Sigmoid colon (tissue), 7 donors: ENCODE data around the gene SULT1A3. TPM values are rescaled to one million over a fixed set of nuclear protein-coding genes. Genes with fewer than 3 reads are reported as not detected.
"Not testable (repeated sequence)": the region's sequence is repeated elsewhere in the genome, so short reads cannot be mapped to it uniquely, and the experiment has no call there.

ENCODE experiments used
- DNase-seq: peaks from one replicate; pipeline ENCODE4 v3.0.0-alpha.2; 2019
- H3K27ac ChIP-seq, 4 donors: fragments of 200-600 bp; sonication (generic); one replicate each; pipeline ENCODE4 v1.5.1; 2016 to 2019; ENCODE audit warnings: mild to moderate bottlenecking in 1 of 4
- H3K27me3 ChIP-seq, 3 donors: fragments of 200-600 bp; sonication (generic); one replicate each; pipeline ENCODE4 v1.5.1; 2019; ENCODE audit warnings: mild to moderate bottlenecking in 1 of 3
- H3K36me3 ChIP-seq, 4 donors: fragments of 200-600 bp; sonication (generic); one replicate each; pipeline ENCODE4 v1.5.1; 2016 to 2019
- H3K4me1 ChIP-seq, 4 donors: fragments of 200-600 bp; sonication (generic); one replicate each; pipeline ENCODE4 v1.5.1; 2017 to 2019
- H3K4me3 ChIP-seq, 4 donors: fragments of 200-600 bp; sonication (generic); one replicate each; pipeline ENCODE4 v1.5.1; 2017 to 2019; ENCODE audit warnings: mild to moderate bottlenecking in 2 of 4, moderate library complexity in 1 of 4
- H3K9me3 ChIP-seq, 4 donors: fragments of 200-600 bp in 3 of 4; sonication (generic) in 3 of 4; one replicate each; pipeline versions ENCODE4 v1.5.1 to v1.6.1; 2013 to 2019
- WGBS, 2 donors: extraction: QIAGEN DNeasy Blood & Tissue Kit; methylation state at CpG; one replicate each; pipeline ENCODE4 v1.1.7; 2013; 5-methylcytosine and 5-hydroxymethylcytosine counted together
- intact Hi-C: fragments of 100-400 bp; cut with DNase I; formaldehyde crosslinking; loops from one replicate; pipeline ENCODE4 v1.15.1; 2023
- polyA plus RNA-seq, 3 donors: library from polyadenylated mRNA; stranded (reverse); fragments of 200-250 nt; gene quantifications; one replicate each; pipeline ENCODE4 v1.2.3, GENCODE V29; 2013
- small RNA-seq, 3 donors: library from RNA; depleted of rRNA; stranded (forward); fragments of <200 nt; gene quantifications; one replicate each; pipeline ENCODE3, GENCODE V24; 2016
- total RNA-seq, 4 donors: library from RNA; depleted of rRNA; stranded (reverse); fragments of >200 nt; gene quantifications; one replicate each; pipeline ENCODE4 v1.1.0, GENCODE V29; 2016
- donor health status: healthy with polysubstance abuse.
- donor health status: Bipolar disorder and iron deficiency.
- donor health status: healthy.

Gene SULT1A3
- total and polyA plus RNA-seq, 7 donors = 8.0 to 26.9 (median 20.1) TPM

GRCh38 chr16:30206252-30206651 is 7.2 kb downstream of the SULT1A3 start:
- DNase-seq, H3K4me1 ChIP-seq, H3K9me3 ChIP-seq, H3K27me3 ChIP-seq, H3K27ac ChIP-seq, intact Hi-C loops, H3K36me3 ChIP-seq: not testable (repeated sequence)
- no CpG with 5 or more reads among the region's 33 CpGs for WGBS, 2 donors
- peak overlapping the region; percentile 26 to 48 (median 42) for H3K4me3 ChIP-seq

- 24 to 54% methylated on average over 2 of the region's 9 CpGs for WGBS, 2 donors
- H3K27ac ChIP-seq, H3K27me3 ChIP-seq, H3K9me3 ChIP-seq, H3K36me3 ChIP-seq, H3K4me1 ChIP-seq, H3K4me3 ChIP-seq, intact Hi-C loops: not testable (repeated sequence)
- DNase-seq = peak; percentile 56
Observed at GRCh38 chr16:30207063-30207704, 8.1 kb downstream of the SULT1A3 start.

- WGBS, 2 donors = 5 to 23% methylated on average over 4 of the region's 6 CpGs
- DNase-seq = peak; percentile 67
- H3K9me3 ChIP-seq, H3K36me3 ChIP-seq, H3K4me3 ChIP-seq, H3K27me3 ChIP-seq, intact Hi-C loops, H3K27ac ChIP-seq, H3K4me1 ChIP-seq: not testable (repeated sequence)
Observed at GRCh38 chr16:30209032-30209431, 10.0 kb downstream of the SULT1A3 start.

GRCh38 chr16:30211414-30211813 is 12.4 kb downstream of the SULT1A3 start:
- intact Hi-C loops, H3K4me3 ChIP-seq, H3K9me3 ChIP-seq, DNase-seq, H3K27me3 ChIP-seq, H3K27ac ChIP-seq, H3K36me3 ChIP-seq, H3K4me1 ChIP-seq: not testable (repeated sequence)
- WGBS, 2 donors = no CpG with 5 or more reads among the region's 4 CpGs

GRCh38 chr16:30217082-30217481 is 18.0 kb downstream of the SULT1A3 start:
- DNase-seq = peak; percentile 27
- H3K27me3 ChIP-seq, intact Hi-C loops, H3K27ac ChIP-seq, H3K36me3 ChIP-seq, H3K9me3 ChIP-seq, H3K4me3 ChIP-seq, H3K4me1 ChIP-seq: not testable (repeated sequence)
- 80 to 85% methylated on average over 3 of the region's 5 CpGs for WGBS, 2 donors

GRCh38 chr16:30248379-30248778 is 49.3 kb downstream of the SULT1A3 start, which contains the start of gene NPIPB13:
Gene NPIPB13 (minus strand): TSS chr16:30248479. CDS start chr16:30245573, 2,906 bp downstream.
- H3K36me3 ChIP-seq, H3K9me3 ChIP-seq, H3K27me3 ChIP-seq, DNase-seq, H3K27ac ChIP-seq, intact Hi-C loops, H3K4me3 ChIP-seq, H3K4me1 ChIP-seq: not testable (repeated sequence)
- WGBS, 2 donors = no CpG with 5 or more reads among the region's 4 CpGs

Small RNAs within 50 kb of the gene (small RNA-seq; reads per million reads assigned to genes)
- gene AC106782.4 = 0 reads per million in 3 donors

Other genes with a start within 250 kb of the SULT1A3 start
- gene TMEM219, start 237.2 kb upstream of the SULT1A3 start, total RNA-seq = 100 to 1,000 TPM; 103 to 136 (median 112) TPM
- gene TMEM219, start 237.2 kb upstream of the SULT1A3 start, polyA plus RNA-seq = 100 to 1,000 TPM; 178 to 314 (median 297) TPM
- 10 to 100 TPM; 26.8 to 38.5 (median 29.7) TPM for gene TAOK2, start 225.4 kb upstream of the SULT1A3 start, total RNA-seq
- 10 to 100 TPM in 2 of 3 donors, 1 to 10 TPM in 1; 9.0 to 42.2 (median 12.7) TPM for gene TAOK2, start 225.4 kb upstream of the SULT1A3 start, polyA plus RNA-seq
- gene HIRIP3, start 203.6 kb upstream of the SULT1A3 start, total RNA-seq = 10 to 100 TPM; 15.8 to 22.7 (median 19.7) TPM
- 10 to 100 TPM in 1 of 3 donors, 1 to 10 TPM in 2; 9.0 to 14.4 (median 9.7) TPM for gene HIRIP3, start 203.6 kb upstream of the SULT1A3 start, polyA plus RNA-seq
- 100 to 1,000 TPM in 1 of 4 donors, 10 to 100 TPM in 3; 49.2 to 174 (median 54.7) TPM for gene INO80E, start 203.0 kb upstream of the SULT1A3 start, total RNA-seq
- 10 to 100 TPM; 50.6 to 89.7 (median 60.1) TPM for gene INO80E, start 203.0 kb upstream of the SULT1A3 start, polyA plus RNA-seq
- gene DOC2A, start 188.2 kb upstream of the SULT1A3 start, total RNA-seq = 1 to 10 TPM in 1 of 4 donors, under 1 TPM in 1, not detected in 2; 0.36 to 3.9 TPM
- gene DOC2A, start 188.2 kb upstream of the SULT1A3 start, polyA plus RNA-seq = 1 to 10 TPM in 2 of 3 donors, under 1 TPM in 1; 0.92 to 4.6 (median 1.8) TPM
- gene C16orf92, start 176.1 kb upstream of the SULT1A3 start, total RNA-seq = not detected
- gene C16orf92, start 176.1 kb upstream of the SULT1A3 start, polyA plus RNA-seq = not detected
- gene TLCD3B, start 168.0 kb upstream of the SULT1A3 start, total RNA-seq = not detected
- gene TLCD3B, start 168.0 kb upstream of the SULT1A3 start, polyA plus RNA-seq = under 1 TPM in 1 of 3 donors, not detected in 2; 0.54 TPM
- gene ALDOA, start 133.5 kb upstream of the SULT1A3 start, total RNA-seq = 1,000 to 10,000 TPM in 1 of 4 donors, 100 to 1,000 TPM in 3; 905 to 1,010 (median 960) TPM
- 1,000 to 10,000 TPM; 1,265 to 1,667 (median 1,498) TPM for gene ALDOA, start 133.5 kb upstream of the SULT1A3 start, polyA plus RNA-seq
- 10 to 100 TPM; 39.2 to 45.6 (median 43.6) TPM for gene PPP4C, start 123.3 kb upstream of the SULT1A3 start, total RNA-seq
- gene PPP4C, start 123.3 kb upstream of the SULT1A3 start, polyA plus RNA-seq = 100 to 1,000 TPM; 118 to 155 (median 146) TPM
- 1 to 10 TPM in 3 of 4 donors, under 1 TPM in 1; 0.54 to 1.7 (median 1.1) TPM for gene TBX6, start 107.3 kb upstream of the SULT1A3 start, total RNA-seq
- 1 to 10 TPM in 1 of 3 donors, under 1 TPM in 2; 0.23 to 1.1 (median 0.60) TPM for gene TBX6, start 107.3 kb upstream of the SULT1A3 start, polyA plus RNA-seq
- gene YPEL3, start 103.0 kb upstream of the SULT1A3 start, total RNA-seq = 100 to 1,000 TPM in 2 of 4 donors, 10 to 100 TPM in 2; 82.1 to 110 (median 103) TPM
- 100 to 1,000 TPM in 2 of 3 donors, 10 to 100 TPM in 1; 57.6 to 126 (median 107) TPM for gene YPEL3, start 103.0 kb upstream of the SULT1A3 start, polyA plus RNA-seq
- 1 to 10 TPM in 3 of 4 donors, under 1 TPM in 1; 0.54 to 8.0 (median 2.9) TPM for gene GDPD3, start 85.7 kb upstream of the SULT1A3 start, total RNA-seq
- 10 to 100 TPM; 17.4 to 68.8 (median 19.0) TPM for gene GDPD3, start 85.7 kb upstream of the SULT1A3 start, polyA plus RNA-seq
- gene MAPK3, start 76.0 kb upstream of the SULT1A3 start, total RNA-seq = 10 to 100 TPM; 43.8 to 59.9 (median 57.6) TPM
- gene MAPK3, start 76.0 kb upstream of the SULT1A3 start, polyA plus RNA-seq = 100 to 1,000 TPM; 214 to 365 (median 321) TPM
- gene CORO1A, start 15.7 kb upstream of the SULT1A3 start, total RNA-seq = 10 to 100 TPM; 14.7 to 28.0 (median 24.4) TPM
- gene CORO1A, start 15.7 kb upstream of the SULT1A3 start, polyA plus RNA-seq = 100 to 1,000 TPM in 1 of 3 donors, 10 to 100 TPM in 2; 35.8 to 309 (median 40.2) TPM
- 100 to 1,000 TPM in 3 of 4 donors, 10 to 100 TPM in 1; 35.4 to 186 (median 152) TPM for gene BOLA2B, start 5.6 kb upstream of the SULT1A3 start, total RNA-seq
- gene BOLA2B, start 5.6 kb upstream of the SULT1A3 start, polyA plus RNA-seq = 100 to 1,000 TPM; 414 to 509 (median 434) TPM
- 10 to 100 TPM; 12.0 to 29.6 (median 18.1) TPM for gene SLX1A, start 5.4 kb upstream of the SULT1A3 start, total RNA-seq
- 10 to 100 TPM; 46.8 to 77.9 (median 61.9) TPM for gene SLX1A, start 5.4 kb upstream of the SULT1A3 start, polyA plus RNA-seq
- gene NPIPB13, start 49.2 kb downstream of the SULT1A3 start, total RNA-seq = 1 to 10 TPM in 3 of 4 donors, under 1 TPM in 1; 0.82 to 5.3 (median 2.6) TPM
- gene NPIPB13, start 49.2 kb downstream of the SULT1A3 start, polyA plus RNA-seq = 1 to 10 TPM in 1 of 3 donors, under 1 TPM in 2; 0.60 to 6.9 (median 0.92) TPM
- 10 to 100 TPM; 29.9 to 57.3 (median 43.0) TPM for gene CD2BP2, start 156.1 kb downstream of the SULT1A3 start, total RNA-seq
- 10 to 100 TPM; 45.0 to 51.8 (median 48.0) TPM for gene CD2BP2, start 156.1 kb downstream of the SULT1A3 start, polyA plus RNA-seq
- 10 to 100 TPM; 14.5 to 25.2 (median 19.2) TPM for gene TBC1D10B, start 171.2 kb downstream of the SULT1A3 start, total RNA-seq
- gene TBC1D10B, start 171.2 kb downstream of the SULT1A3 start, polyA plus RNA-seq = 10 to 100 TPM; 24.6 to 38.3 (median 25.0) TPM
- gene MYL11, start 175.5 kb downstream of the SULT1A3 start, total RNA-seq = not detected
- gene MYL11, start 175.5 kb downstream of the SULT1A3 start, polyA plus RNA-seq = not detected
- 1 to 10 TPM in 3 of 4 donors, under 1 TPM in 1; 0.82 to 5.8 (median 1.9) TPM for gene SEPTIN1, start 183.3 kb downstream of the SULT1A3 start, total RNA-seq
- 10 to 100 TPM in 1 of 3 donors, 1 to 10 TPM in 2; 1.2 to 46.6 (median 2.4) TPM for gene SEPTIN1, start 183.3 kb downstream of the SULT1A3 start, polyA plus RNA-seq
- 10 to 100 TPM in 3 of 4 donors, 1 to 10 TPM in 1; 8.1 to 12.8 (median 11.4) TPM for gene ZNF48, start 196.2 kb downstream of the SULT1A3 start, total RNA-seq
- gene ZNF48, start 196.2 kb downstream of the SULT1A3 start, polyA plus RNA-seq = 1 to 10 TPM; 2.4 to 5.9 (median 2.8) TPM
- 10 to 100 TPM; 17.4 to 30.7 (median 20.3) TPM for gene ZNF771, start 208.4 kb downstream of the SULT1A3 start, total RNA-seq
- 1 to 10 TPM; 2.5 to 5.2 (median 3.0) TPM for gene ZNF771, start 208.4 kb downstream of the SULT1A3 start, polyA plus RNA-seq
- 10 to 100 TPM; 10.5 to 19.9 (median 16.5) TPM for gene DCTPP1, start 230.8 kb downstream of the SULT1A3 start, total RNA-seq
- gene DCTPP1, start 230.8 kb downstream of the SULT1A3 start, polyA plus RNA-seq = 100 to 1,000 TPM; 140 to 175 (median 156) TPM
- 10 to 100 TPM; 25.0 to 32.3 (median 25.3) TPM for gene SEPHS2, start 246.6 kb downstream of the SULT1A3 start, total RNA-seq
- 100 to 1,000 TPM in 2 of 3 donors, 10 to 100 TPM in 1; 80.5 to 213 (median 175) TPM for gene SEPHS2, start 246.6 kb downstream of the SULT1A3 start, polyA plus RNA-seq